HG02870 (cell line): Measurements from ENCODE around the gene KIAA1210.

Experiments
- ATAC-seq: cut with Tn5 transposase; IDR thresholded peaks from one replicate; pipeline ENCODE4 v1.9.1; 2021; ENCODE audit warnings: mild to moderate bottlenecking, moderate library complexity; ENCODE audit not compliant: unreplicated experiment

The KIAA1210 gene

DNA sequence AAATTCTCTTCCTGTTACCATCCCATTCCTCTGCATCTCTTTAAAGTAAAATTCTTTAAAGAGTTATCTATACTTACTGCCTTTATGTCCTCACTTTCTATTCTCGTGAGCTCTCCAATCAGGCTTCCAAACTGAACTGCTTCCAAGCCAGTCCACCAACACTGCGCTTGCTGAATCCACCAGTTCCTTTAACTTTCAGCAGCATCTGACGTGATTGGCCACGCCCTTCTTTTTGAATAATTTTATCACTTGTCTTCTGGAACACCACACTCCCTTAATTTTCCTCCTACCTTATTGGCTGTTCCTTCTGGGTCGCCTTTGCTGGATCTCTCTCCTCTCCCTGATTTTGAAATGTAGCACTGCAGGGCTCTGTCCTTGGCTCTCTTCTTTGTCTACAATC, at the start of gene KIAA1210:
Gene KIAA1210 (minus strand): TSS at position 163 of the 400 bp plus-strand sequence. CDS start 4,170 bp downstream, outside the sequence.
- ATAC-seq, result no peak

DNA sequence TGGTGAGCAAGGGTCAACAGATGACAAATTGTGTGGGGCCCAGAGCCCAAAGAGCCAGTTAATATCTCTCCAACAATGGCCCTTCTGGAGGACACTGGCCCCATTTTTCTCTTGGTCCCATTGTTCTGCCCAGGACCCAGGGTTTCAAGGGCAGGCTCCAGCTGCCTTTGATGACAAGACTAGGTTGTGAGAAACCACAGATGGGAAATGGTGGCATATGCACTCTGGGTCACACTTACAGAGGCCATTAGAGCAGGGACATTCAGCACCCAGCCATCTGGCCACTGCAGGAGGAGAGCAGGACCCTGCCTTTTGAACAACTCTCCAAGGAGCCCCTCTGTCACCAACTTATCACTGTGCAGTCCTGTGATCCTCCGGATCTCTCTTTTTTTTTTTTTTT, 49.7 kb upstream of the KIAA1210 start:
- ATAC-seq, result no peak

DNA sequence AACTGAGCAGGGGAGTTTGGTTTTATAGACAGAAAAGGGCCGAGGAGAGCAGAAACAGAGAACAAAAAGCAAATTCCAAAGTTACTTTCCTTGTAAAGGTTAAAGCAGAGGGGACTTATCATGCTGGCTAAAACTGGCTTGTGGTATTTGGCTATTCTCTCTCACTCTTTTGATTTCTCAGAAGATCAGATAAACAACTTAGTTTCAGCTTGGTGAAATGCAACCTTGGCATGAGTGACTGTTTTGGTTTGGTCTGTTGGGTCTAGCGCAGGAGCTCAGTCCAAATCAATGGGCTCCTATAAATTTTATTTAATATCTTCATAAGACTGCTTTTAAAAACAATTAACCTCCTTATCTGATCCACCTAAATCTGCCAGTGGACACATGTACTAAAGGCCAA, 47.3 kb upstream of the KIAA1210 start:
- ATAC-seq, result no peak

DNA sequence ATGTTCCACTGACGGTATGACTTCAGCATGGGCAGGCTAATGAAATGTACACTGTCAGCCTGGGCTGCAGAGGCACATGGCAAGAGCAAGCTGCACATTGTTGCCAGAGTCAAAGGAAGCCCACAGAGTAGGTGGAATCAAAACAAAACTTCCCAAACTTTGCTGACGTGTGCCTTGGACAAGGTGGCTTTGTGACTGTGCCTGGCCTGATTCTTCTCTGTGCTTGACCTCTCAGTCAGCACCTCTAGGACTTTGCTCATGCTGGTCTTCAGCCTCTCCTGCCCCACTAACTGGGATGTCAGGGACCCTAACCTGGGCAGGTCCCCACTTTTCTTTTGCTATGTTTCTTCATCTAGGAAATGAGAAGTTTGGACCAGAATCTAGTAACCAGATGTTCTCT, 40.5 kb upstream of the KIAA1210 start:
- ATAC-seq, result no peak

DNA sequence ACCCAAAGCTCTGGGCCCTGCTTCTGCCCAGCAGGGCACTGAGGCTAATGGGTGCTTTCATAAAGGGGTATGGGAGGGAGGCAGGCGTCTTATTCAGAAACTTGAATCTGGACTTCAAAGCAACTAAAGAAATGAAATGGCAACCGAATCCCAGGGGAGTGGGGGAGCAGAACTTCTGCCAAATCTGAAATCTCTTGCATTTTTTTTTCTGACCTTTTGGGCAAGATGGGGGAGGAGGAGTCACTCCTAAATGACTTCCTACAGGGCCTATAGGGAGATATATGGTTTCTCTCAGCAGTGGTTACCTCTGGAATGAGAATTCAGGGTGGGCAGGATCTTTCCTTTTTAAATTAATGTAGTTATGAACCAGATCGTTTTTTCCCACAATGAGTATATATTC, 30.6 kb upstream of the KIAA1210 start:
- no peak for ATAC-seq

DNA sequence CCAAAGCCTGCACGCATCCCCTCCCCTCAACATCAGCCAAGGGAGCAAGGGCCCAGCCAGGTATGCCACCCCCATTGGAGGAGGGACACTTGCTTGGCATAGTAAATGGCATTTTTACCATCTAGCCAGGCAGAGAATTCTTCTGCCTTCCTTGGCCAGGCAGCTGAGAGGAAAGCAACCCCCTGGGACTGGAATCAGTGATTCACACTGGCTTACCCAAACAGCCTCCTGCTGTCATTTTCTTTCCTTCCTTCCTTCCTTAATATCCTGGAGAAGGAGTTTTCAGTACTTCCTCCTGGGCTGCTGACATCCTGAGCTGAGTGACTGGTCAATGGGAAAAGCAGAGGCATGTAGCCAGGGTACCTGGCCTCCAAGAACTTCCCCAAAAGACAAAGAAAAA, 28.6 kb upstream of the KIAA1210 start:
- ATAC-seq, result no peak

DNA sequence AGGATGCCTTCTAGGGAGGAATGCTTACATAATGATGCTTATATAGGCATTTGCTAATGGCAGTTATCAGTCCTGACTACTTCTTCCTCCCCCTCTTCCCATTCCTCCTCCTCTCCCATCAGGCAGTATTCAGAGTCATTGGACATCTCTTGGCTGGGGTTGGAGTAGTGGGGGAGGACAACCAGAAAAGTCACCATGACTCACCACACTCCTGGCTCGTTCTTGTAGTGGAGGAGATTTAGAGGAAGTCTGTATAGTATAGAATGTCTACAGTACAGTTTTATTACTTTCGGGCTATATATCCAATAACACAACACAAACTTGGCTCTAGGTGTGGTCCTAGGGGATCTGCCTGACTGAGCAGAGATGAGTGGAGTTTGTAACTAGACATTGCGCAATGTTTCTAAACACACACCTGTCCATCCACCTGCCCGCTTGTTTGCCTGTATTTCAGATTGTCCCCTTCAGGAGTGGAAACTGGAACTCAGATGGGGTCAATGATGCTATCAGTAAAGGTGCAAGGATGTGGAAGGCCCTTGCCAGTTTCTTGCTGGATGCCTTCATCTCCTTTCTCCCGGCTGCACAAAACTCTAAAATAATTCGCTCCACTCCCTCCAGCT, 27.9 kb upstream of the KIAA1210 start:
- no peak for ATAC-seq

DNA sequence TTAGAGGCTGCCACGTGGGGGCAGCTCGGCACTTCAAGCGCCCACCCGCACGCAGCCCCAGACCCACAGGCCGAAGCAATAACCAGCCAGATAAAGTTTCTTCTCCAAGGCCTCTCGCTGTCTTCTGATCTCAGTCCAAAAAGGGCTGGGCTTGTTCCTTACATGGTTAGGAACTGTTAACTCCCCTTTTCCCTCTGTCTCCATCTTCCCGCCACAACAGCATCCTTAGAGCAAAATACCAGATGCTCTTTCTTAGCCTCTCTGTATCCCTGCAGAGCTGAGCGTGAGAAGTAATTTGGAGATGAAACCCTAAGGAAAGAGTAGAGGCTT, 23.4 kb upstream of the KIAA1210 start:
- ATAC-seq, result no peak

DNA sequence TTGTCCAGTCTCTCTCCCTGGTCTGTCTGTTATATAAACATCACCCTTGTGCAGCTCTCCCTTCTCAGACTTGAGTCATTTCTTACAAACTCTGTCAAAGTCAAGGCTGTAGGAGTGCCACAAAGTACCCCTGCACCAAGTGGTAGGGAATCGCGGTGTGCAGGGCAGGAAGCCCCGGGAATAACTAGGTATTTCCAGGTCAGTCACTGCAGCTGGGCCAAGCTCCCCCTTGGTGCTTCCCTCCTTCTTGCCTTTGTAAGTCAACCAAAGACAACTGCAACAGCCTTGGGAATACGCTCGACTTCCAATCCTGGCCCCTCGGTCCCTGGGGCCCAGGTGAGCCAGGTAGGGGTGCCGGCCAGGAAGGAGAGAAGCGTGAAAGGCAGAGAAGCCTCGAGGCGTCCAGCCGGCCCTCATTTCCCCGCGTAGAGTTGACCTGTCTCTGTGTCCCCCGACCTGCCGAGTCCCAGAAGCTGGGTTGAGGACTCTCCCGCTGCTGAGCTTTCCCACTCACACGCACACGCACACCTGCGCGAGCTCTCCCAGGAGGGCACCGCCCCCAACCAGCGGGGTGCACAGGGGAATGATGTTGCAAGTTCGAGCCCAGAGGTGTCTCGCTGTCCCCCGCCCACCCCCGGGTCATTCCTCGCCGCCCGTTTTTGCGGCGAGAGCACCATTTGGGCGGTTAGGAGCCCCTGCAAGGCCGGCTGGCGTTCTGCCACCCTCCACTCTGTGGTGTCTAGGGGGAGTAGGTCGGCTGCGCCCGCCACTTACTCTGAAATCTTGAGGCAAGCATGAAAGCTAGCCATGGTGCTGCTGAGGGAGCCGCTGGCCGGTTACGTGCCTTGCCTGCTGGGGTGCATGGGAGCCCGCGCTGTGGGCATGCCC, 22.8 kb upstream of the KIAA1210 start:
- no peak for ATAC-seq

DNA sequence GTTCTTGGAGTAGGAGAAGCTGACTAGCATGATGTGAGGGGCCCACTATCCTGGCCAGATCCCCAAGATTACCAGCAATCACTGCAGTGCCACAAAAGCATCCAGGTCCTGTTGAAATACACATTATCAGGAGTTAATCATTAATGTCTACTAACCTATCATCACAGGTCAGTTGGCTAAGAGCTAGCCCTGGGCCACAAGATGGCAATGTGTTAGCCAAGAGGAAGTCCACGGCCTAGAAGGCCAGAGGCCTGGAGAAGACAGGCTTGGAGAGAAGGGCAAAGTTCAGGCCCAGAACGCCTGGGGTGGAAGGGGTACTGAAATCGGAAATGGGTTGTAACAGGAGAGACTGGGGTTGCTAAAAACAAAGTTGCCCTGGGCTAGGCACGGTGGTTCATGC, 19.9 kb upstream of the KIAA1210 start:
- ATAC-seq, result no peak

DNA sequence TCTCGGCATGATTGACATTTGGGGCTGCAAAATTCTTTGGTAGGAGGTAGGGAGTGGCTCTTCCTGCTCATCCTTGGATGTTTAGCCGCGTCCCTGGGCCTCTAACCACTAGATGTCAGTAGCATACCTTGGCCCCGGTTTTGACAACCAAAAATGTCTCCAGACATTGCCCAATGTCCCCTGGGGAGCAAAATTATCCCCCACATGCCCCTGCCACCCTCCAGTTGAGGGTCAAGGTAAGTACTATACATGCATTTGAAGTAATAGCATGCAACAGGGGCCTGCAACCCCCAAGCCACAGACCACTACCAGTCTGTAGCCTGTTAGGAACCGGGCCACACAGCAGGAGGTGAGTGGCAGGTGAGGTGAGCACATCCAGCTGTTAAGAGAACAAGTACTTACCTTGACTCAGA, 17.6 kb upstream of the KIAA1210 start:
- ATAC-seq, result no peak

DNA sequence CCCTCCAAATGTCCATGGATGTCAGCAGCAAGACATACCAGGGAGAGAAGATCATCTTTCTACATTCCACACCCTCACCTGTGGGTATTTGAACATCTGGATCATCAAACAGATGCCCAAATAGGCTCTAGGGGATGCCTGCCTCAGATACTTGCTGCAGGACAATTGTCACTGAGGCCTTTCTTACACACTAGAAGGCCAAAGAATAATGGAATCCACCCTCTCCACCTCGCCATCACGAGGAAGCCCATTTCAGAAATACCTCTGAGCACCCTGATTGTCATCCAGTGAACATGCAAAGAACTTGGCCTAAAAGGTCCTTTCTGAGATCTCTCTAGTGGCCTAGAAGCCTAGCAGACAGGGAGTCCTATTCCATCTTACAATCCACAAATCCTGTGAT, 6.9 kb upstream of the KIAA1210 start:
- ATAC-seq, result no peak

DNA sequence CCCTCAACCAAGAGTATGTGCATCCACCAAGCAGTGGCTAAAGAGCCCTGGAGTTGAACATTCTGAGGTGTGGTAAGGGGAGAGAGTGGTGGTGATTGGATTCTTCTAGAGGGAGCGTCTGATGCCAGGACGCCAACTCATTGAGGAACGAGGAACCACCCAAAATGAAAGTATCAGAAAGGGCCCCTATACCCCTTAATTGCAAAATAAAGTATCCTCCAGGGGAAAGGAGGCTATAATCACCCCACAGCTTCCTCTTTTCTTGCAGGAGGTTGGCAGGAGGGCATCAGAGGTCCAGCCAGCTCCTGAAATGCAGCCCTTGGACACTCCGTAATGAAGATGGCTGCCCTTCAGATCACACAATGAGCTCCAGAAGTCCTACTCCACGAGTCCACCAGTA, 5.3 kb upstream of the KIAA1210 start:
- no peak for ATAC-seq

DNA sequence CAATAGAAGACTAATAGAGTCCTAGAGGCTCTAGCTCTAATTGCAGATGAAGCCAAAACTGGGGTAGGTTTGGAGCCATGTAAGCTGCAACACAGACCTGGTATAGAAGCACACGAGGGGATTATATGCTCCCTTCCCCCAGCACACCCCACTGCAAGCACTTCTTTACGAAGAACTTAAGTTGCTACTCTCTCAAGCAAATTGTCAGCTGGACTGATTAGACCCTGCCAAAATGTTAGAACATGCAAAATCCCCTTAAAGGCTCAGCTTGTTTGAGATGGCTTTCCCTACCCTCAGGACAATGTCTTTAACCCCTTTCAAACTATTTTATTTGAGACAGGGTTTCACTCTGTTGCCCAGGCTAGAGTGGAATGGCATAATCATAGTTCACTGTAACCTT, 4.7 kb upstream of the KIAA1210 start:
- no peak for ATAC-seq

DNA sequence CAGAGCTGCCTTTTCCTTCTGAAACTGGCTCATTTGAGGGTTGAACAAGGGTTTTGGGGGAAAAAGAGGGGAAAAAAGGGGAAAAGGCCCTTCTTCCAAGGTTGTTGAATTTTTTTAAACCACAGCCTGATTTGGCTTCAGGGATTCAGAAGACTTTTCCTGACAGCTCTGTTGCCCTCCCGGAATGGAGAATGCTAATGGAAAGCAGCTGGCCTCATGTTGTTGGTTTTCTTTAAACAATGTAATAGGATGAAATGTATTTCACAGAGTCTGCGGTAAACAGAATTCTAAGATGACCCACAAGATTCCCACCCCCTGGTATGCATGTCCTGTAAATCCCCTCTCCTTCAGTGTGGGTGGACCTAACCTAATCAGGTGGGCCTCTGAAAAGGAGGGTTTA, 3.3 kb upstream of the KIAA1210 start:
- ATAC-seq, result no peak

DNA sequence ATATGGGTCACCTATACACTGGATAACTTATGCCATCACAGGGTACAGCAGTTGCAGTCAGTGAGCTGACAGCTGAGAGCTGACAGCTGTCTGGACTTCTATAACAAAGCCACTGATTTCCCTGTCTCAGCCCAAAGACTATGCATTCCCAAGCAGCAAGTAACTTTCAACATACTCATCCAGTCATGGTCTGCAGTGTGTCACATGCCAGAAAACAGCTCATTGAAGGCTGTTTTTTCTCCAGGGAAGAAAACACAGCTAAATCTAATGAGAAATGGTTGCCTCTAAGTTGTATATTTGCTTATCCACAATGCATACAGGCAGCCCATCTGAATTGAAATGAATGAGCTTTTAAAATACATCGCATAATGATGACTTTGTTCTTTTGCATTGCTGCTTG, 6.3 kb downstream of the KIAA1210 start:
- ATAC-seq, result no peak

DNA sequence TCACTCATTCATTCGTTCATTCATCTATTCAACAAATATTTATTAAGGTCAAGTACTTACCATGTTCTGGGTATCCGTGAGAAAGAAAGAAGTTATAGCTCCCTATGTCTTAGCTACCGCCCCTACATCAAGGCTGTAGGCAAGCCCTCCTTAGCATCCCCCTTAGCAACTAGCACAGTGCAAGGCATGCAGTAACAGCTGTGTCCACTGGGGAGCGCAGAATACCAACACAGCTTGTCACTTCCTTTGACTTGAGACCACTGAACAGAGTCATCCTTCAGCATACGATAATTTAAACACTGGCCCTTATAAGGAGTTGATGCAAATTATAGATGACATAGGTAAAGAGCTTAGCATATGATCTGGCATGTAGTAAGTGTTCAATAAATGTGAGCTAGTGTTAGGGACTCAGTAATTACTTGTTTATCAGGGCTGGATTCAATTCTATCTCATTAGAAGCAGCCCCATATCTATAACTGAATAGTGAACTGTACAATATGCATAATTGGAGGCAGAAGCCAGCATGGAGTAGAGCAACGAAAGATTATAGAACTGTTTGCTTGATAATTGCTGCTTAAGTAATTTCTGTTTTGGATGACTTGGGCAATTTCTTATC, 8.7 kb downstream of the KIAA1210 start:
- ATAC-seq, result peak; percentile 88

DNA sequence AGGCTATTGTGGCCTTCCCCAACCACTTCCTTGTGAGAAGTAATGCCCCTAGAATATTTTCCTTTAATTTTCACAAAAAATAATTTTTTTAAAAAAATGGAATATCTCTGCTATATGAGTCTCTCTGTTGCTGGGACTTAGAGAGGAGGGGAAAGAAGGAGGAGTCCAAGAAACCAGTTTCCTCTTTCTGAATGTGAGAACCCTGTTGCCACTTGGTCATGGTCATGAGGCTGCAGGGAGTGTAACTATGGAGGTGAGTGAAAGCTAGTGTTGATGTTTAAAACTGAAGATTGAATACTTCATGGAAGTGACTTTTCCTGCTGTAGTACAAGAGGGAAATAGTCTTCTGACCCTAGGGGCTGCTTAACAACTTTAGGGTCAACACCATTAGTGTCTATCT, 20.4 kb downstream of the KIAA1210 start:
- ATAC-seq, result no peak

DNA sequence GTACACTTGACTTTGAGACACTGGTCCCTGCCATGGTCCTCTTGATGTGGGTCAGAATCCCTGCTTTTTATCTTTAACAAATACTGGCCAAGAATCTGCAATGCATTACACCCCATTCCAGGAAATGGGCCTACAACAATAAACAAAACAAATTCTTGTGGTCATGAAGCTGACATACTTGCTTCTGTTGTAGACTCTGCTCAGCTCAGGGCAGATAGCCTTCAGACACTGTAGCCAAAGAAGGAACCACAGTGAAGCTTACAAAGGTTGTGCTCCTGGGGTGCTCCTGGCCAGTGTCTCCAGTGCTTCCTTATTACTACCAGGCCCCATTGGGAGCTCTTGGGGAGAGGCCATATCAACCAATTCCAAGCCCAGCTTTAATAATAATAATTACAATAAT, 21.8 kb downstream of the KIAA1210 start:
- ATAC-seq, result no peak

DNA sequence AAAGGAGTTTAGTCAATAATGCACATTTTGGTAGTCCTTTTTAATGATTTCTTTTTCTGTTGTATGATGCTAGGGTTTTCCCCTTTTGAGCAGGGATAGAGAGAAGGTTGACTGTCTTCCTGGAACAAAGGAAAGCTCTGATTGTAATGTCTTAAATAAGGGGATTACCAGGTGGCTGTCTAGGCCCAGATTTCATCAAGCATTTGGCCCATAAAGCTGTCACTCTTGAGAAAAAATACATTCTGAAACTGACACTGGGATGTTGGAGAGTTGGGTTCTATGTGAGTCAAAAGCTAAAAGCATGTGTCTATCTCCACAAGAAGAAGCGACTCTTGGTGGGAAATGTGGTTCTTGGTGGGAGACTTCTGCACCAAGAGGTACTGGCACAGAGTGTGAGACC, 26.4 kb downstream of the KIAA1210 start:
- ATAC-seq, result no peak

DNA sequence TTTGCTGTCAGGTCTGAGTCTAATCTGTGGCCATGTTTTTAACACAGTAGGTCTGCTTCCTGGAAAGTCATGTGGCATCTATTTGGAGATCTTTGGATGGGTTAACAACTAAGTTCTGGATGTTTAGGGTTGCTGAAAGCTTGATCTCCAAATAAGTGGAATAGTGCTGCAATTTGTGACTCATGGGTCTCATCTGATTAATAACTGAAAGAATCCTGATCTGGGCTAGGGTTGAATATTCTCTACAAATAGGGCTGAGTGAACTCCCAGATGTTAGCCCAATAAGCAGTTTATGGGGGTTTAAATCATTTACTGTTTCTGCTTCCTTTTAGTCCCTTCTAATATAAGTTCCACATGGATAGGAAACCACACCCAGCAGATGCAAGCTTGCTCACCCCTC, 31.7 kb downstream of the KIAA1210 start:
- no peak for ATAC-seq

DNA sequence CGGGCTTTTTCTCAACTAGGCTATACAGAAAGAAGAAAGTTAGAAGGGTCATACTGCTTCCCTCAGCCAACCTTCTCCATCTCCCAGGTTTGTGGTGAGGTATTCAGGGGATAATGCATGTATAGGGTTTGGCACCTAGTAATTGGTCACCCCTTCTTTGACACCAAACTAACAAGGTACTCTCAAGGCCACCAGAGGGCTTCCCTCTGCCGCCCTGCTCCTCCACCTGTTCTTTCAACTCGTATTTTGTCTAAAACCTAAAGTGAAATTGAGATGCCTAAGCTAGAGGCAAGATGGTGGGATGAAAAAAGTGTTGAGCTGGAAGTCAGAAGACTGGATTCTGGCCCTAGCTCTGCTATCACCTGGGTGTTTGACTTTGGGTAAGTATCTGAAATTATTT, 32.8 kb downstream of the KIAA1210 start:
- ATAC-seq, result no peak
